ENCODE measurements around the gene PP2D1.

DNA sequence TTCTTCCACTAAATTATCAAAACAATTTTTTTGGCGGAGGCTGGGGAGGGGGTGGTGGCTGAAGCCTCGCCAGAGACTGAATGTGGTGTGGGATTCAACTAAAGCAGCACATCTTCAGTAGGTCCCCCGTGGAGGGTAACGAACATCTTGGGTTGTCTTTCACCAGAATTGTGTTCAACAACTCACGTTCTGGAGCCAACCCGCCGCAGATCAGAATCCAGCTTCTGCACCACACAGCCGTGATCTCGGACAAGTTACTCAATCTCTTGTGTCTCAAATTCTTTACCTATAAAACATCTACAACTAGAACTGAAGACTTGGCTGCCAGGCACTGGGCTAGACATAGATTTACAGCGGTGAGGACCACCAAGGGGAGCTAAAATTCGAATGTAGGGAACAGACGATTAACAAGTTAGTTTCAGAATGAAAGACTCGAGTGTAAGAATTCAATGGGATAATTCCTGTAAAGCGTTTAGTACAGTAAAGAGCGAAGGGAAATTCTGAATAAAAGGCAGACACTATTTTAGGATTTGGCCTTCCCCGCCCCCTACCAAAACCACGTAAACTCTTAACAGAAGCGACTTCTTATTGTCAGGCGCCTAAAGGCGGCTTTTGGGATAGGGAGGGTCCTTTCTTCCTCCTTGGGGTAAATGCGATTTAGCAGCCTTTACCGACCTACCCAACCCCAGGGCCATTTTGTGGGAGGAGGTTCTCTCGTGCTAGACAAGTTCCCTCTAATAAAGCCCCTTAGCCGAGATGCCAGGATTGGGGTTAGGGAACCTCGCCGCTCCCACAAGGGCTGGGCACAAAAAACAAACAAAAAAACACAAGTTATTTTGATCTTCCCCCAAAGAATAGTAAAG, 65.9 kb downstream of the PP2D1 start:
- TF ChIP-seq, protein P1, sequence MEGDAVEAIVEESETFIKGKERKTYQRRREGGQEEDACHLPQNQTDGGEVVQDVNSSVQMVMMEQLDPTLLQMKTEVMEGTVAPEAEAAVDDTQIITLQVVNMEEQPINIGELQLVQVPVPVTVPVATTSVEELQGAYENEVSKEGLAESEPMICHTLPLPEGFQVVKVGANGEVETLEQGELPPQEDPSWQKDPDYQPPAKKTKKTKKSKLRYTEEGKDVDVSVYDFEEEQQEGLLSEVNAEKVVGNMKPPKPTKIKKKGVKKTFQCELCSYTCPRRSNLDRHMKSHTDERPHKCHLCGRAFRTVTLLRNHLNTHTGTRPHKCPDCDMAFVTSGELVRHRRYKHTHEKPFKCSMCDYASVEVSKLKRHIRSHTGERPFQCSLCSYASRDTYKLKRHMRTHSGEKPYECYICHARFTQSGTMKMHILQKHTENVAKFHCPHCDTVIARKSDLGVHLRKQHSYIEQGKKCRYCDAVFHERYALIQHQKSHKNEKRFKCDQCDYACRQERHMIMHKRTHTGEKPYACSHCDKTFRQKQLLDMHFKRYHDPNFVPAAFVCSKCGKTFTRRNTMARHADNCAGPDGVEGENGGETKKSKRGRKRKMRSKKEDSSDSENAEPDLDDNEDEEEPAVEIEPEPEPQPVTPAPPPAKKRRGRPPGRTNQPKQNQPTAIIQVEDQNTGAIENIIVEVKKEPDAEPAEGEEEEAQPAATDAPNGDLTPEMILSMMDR (conservative IDR thresholded peaks at IDR 0.05 in 1 of 2, IDR thresholded peaks at IDR 0.05 in 1 of 2; ENCODE audit: low read depth in 1 of 2, low read length in 2 of 2): no peak
- no peak for TF ChIP-seq EZH2 (IDR thresholded peaks at IDR 0.05; ENCODE audit: low read length, missing control alignments)
